Measurements from ENCODE around the gene CYBA.

Gene CYBA

DNA sequence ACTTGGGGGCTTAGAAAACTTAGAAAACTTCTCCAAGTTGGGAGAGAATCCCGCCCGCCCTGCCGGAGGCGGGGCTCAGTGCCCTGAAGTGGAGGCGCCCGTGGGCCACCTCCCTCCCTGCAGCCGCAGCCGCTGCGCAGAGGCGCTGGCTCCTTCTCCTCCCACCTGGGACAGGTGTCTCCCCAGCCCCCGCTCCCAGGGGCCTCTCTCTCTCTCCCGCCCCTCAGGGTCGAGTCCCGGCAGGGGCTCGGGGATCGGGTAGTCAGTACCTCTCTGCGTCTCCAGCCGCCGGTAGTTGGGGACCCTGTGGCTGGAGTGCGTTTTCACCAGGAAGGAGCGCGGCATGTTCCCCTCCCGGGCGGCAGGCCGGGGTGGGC lies 35.2 kb upstream of the CYBA start:
- peak overlapping the region; percentile 59 for H3K4me3 ChIP-seq (ENCODE audit: low read depth, low read length)
- no peaks in the 10 kb centered on the region for H3K36me3 ChIP-seq (ENCODE audit: control insufficient read depth, insufficient read depth, low read length)
- H3K4me1 ChIP-seq (ENCODE audit: control insufficient read depth, insufficient read depth, low read length) = peaks cover 22% of the 10 kb centered on the region
- no peak overlapping the region for H3K27ac ChIP-seq (ENCODE audit: low read depth, low read length)
- peaks cover 68% of the 10 kb centered on the region for H3K27me3 ChIP-seq (ENCODE audit: control insufficient read depth, insufficient read depth, low read length)
- peak overlapping the region; percentile 23 for H3K9ac ChIP-seq (ENCODE audit: low read length)
- H3K9me3 ChIP-seq (ENCODE audit: control insufficient read depth, insufficient read depth, low read depth, low read length) = no peaks in the 10 kb centered on the region

- peak overlapping the region; percentile 59 for H3K4me3 ChIP-seq (ENCODE audit: low read depth, low read length)
- no peak overlapping the region for H3K27ac ChIP-seq (ENCODE audit: low read depth, low read length)
- no peaks in the 10 kb centered on the region for H3K9me3 ChIP-seq (ENCODE audit: control insufficient read depth, insufficient read depth, low read depth, low read length)
- peak overlapping the region; percentile 25 for H3K9ac ChIP-seq (ENCODE audit: low read length)
- H3K36me3 ChIP-seq (ENCODE audit: control insufficient read depth, insufficient read depth, low read length) = no peaks in the 10 kb centered on the region
- H3K4me1 ChIP-seq (ENCODE audit: control insufficient read depth, insufficient read depth, low read length) = peaks cover 22% of the 10 kb centered on the region
- peaks cover 62% of the 10 kb centered on the region for H3K27me3 ChIP-seq (ENCODE audit: control insufficient read depth, insufficient read depth, low read length)
These were observed 34.6 kb upstream of the CYBA start for GRCh38 chr16:88685156-88686061.

DNA sequence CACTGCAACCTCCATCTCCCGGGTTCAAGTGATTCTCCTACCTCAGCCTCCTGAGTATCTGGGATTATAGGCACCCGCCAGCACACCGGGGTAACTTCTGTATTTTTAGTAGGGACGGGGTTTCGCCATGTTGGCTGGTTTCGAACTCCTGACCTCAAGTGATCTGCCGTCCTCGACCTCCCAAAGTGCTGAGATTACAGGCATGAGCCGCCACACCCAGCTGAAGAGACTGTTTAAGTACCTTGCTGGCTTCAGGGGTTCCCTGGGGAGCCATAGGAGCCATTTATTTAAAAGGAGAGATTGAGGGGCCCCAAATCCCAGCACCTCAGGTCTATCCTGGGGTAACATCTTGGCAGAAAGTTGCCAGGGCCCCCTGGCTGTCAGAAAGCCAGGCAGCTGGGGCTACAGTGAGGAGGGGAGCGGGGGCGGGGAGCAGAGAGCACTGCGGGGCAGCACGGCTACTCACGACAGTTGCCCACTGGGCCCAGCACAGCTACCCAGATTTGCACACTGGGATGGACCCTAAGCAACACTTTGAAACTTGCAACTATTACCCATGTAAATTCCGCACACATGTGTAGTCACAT lies 33.8 kb upstream of the CYBA start:
- Histone ChIP-seq H3K9ac (ENCODE audit: low read length) (no peak overlapping the region), H3K27me3 (ENCODE audit: control insufficient read depth, insufficient read depth, low read length) (peaks cover 59% of the 10 kb centered on the region), H3K4me3 (ENCODE audit: low read depth, low read length) (peak overlapping the region; percentile 59; the same call in 1 of the 2 replicates), H3K27ac (ENCODE audit: low read depth, low read length) (no peak overlapping the region), H3K9me3 (ENCODE audit: control insufficient read depth, insufficient read depth, low read depth, low read length) (no peaks in the 10 kb centered on the region), H3K36me3 (ENCODE audit: control insufficient read depth, insufficient read depth, low read length) (no peaks in the 10 kb centered on the region), H3K4me1 (ENCODE audit: control insufficient read depth, insufficient read depth, low read length) (peaks cover 22% of the 10 kb centered on the region)

DNA sequence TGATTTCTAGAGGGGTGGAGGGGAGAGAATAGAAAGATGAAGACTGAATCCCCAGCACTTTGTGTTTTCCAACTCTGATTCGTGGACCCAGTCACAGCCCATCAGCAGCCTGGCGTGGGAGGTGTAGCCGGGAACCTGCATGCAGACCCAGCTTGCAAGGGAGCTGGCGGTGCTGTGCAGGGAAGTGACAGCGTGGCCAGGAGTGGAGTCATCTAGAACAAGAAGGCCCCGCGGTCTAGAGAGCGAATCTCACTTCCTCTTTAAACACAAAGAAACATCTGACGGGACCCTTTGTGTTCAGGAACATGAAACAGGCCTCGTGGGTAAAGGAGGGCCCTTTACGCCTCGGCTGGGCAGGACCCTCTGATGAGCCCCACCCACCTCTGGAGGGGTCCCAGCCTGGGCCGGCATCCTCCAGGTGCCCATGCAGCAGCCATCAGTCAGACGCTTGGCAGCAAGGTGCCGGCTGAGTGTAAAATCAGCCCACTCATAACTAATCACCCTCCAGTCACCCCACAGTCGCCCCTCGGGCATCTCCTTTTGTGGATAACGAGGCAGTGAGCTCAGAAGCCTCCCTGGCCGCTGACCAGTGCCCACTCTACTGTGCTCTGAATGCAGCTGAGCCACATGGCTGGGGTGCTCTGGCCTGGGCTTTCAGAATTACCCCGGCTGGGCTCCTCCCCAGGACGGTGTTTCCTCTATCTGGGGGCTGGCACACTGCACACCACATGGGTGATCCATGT lies 31.0 kb upstream of the CYBA start:
- Histone ChIP-seq H3K4me3 (ENCODE audit: low read depth, low read length) (no peak overlapping the region), H3K27me3 (ENCODE audit: control insufficient read depth, insufficient read depth, low read length) (peaks cover 32% of the 10 kb centered on the region), H3K4me1 (ENCODE audit: control insufficient read depth, insufficient read depth, low read length) (peaks cover 13% of the 10 kb centered on the region), H3K27ac (ENCODE audit: low read depth, low read length) (no peak overlapping the region), H3K36me3 (ENCODE audit: control insufficient read depth, insufficient read depth, low read length) (no peaks in the 10 kb centered on the region), H3K9ac (ENCODE audit: low read length) (no peak overlapping the region), H3K9me3 (ENCODE audit: control insufficient read depth, insufficient read depth, low read depth, low read length) (no peaks in the 10 kb centered on the region)

DNA sequence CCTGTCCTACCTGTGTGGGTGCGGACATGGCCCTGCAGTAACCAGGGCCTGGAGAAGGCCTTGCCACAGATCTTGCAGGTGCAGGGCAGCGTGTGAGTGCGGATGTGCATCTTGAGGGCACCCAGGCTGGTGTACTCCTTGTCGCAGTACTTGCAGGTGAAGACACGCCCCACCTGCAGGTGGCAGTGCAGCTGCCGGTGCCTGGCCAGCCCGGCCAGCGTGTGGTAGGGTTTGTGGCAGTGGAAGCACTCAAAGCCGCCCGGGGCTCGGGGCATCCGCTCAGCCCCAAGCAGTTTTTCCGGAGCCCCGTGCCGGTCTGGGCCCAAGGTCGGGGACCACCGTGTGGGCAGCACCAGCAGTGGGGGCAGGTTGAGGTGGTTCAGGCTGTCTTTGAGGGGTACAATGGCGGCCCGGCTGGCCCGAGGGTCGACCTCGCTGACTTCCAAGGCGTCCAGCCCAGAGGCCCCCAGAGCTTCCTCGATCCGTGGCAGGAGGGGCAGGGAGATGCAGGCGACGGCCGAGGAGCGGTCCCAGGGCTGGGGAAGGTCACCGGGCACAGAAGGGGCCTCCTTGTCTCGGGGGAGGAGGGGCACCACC lies 30.3 kb upstream of the CYBA start:
- Histone ChIP-seq H3K4me1 (ENCODE audit: control insufficient read depth, insufficient read depth, low read length) (peaks cover 13% of the 10 kb centered on the region), H3K9ac (ENCODE audit: low read length) (no peak overlapping the region), H3K27ac (ENCODE audit: low read depth, low read length) (no peak overlapping the region), H3K4me3 (ENCODE audit: low read depth, low read length) (no peak overlapping the region), H3K36me3 (ENCODE audit: control insufficient read depth, insufficient read depth, low read length) (no peaks in the 10 kb centered on the region), H3K9me3 (ENCODE audit: control insufficient read depth, insufficient read depth, low read depth, low read length) (no peaks in the 10 kb centered on the region), H3K27me3 (ENCODE audit: control insufficient read depth, insufficient read depth, low read length) (peaks cover 27% of the 10 kb centered on the region)

- H3K27me3 ChIP-seq (ENCODE audit: control insufficient read depth, insufficient read depth, low read length) = peaks cover 22% of the 10 kb centered on the region
- no peak overlapping the region for H3K4me3 ChIP-seq (ENCODE audit: low read depth, low read length)
- 0 out of 2 replicates have a peak, but pooled peaks cover 2% of the 10 kb centered on the region for H3K36me3 ChIP-seq (ENCODE audit: control insufficient read depth, insufficient read depth, low read length)
- H3K9ac ChIP-seq (ENCODE audit: low read length) = no peak overlapping the region
- peaks cover 13% of the 10 kb centered on the region for H3K4me1 ChIP-seq (ENCODE audit: control insufficient read depth, insufficient read depth, low read length)
- H3K9me3 ChIP-seq (ENCODE audit: control insufficient read depth, insufficient read depth, low read depth, low read length) = no peaks in the 10 kb centered on the region
- no peak overlapping the region for H3K27ac ChIP-seq (ENCODE audit: low read depth, low read length)
These were observed 29.8 kb upstream of the CYBA start for GRCh38 chr16:88680554-88681083.

- Histone ChIP-seq H3K36me3 (ENCODE audit: control insufficient read depth, insufficient read depth, low read length) (peaks cover 11% of the 10 kb centered on the region; the same call in 1 of the 2 replicates), H3K4me3 (ENCODE audit: low read depth, low read length) (no peak overlapping the region), H3K27ac (ENCODE audit: low read depth, low read length) (no peak overlapping the region), H3K9ac (ENCODE audit: low read length) (no peak overlapping the region), H3K27me3 (ENCODE audit: control insufficient read depth, insufficient read depth, low read length) (peaks cover under 1% of the 10 kb centered on the region; the same call in 1 of the 2 replicates), H3K9me3 (ENCODE audit: control insufficient read depth, insufficient read depth, low read depth, low read length) (no peaks in the 10 kb centered on the region), H3K4me1 (ENCODE audit: control insufficient read depth, insufficient read depth, low read length) (peaks cover 5% of the 10 kb centered on the region; the same call in 1 of the 2 replicates)
These were observed 27.5 kb upstream of the CYBA start for GRCh38 chr16:88678224-88678979.

DNA sequence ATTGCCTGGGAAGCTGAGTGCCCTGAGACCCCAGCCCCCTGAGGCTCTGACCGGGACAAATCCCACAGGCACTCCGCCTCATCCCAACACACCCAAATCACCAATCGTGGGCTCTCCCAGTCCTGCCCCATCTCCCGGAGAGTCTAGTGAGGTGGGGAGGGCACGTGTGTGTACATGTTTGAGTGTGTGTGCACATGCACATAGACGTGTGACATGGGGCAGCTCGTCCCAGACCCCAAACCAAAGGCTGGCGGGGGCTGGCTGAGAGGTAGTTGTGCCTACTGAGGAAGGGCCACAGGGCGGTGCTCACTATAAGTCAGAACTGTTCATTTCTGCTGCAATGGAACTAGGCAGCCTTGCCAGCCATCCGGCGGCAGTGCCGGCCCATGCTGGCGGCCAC lies 26.9 kb upstream of the CYBA start:
- H3K27ac ChIP-seq (ENCODE audit: low read depth, low read length) = no peak overlapping the region
- no peaks in the 10 kb centered on the region; the same call in 1 of the 2 replicates for H3K27me3 ChIP-seq (ENCODE audit: control insufficient read depth, insufficient read depth, low read length)
- peaks cover 11% of the 10 kb centered on the region; the same call in 1 of the 2 replicates for H3K36me3 ChIP-seq (ENCODE audit: control insufficient read depth, insufficient read depth, low read length)
- H3K9me3 ChIP-seq (ENCODE audit: control insufficient read depth, insufficient read depth, low read depth, low read length) = no peaks in the 10 kb centered on the region
- H3K4me3 ChIP-seq (ENCODE audit: low read depth, low read length) = no peak overlapping the region
- peaks cover 5% of the 10 kb centered on the region; the same call in 1 of the 2 replicates for H3K4me1 ChIP-seq (ENCODE audit: control insufficient read depth, insufficient read depth, low read length)
- no peak overlapping the region for H3K9ac ChIP-seq (ENCODE audit: low read length)

DNA sequence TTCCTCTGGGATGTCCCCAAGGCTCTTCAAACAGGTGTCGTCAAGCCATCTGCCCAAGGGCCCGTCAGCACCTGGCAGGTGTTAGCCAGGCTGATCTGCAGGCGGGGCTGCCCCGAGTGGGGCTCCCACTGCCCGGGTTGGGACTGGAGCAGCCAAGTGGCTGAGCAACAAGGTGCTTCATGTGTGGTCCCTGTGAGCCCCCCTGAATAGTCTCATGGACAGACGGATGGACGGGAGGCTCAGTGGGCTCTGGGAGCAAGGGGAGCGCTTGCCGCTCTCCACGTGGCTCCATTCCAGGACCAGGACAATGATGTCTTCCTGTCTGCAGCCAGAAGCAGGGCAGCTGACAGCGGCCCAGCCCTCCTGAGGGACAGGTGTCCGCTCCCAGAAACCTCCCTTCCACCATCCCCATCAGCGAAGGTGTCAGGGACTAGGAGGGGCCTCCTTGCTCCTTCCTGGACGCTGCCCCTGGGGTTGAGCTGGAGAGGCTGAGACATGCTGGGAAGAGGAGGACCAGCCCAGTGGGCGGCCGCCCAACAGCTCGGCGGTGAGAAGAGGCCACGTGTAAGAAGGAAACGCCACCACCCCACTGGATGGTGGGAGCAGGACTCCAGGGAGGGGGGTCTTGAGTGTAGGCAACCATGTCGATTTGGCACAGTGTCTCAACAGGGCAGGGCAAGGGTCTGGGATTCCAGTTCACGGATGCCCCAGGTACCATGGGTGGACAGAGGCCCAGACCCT lies 25.8 kb upstream of the CYBA start:
- Histone ChIP-seq H3K9me3 (ENCODE audit: control insufficient read depth, insufficient read depth, low read depth, low read length) (no peaks in the 10 kb centered on the region), H3K27ac (ENCODE audit: low read depth, low read length) (no peak overlapping the region)

More for the DNA sequence above, 25.8 kb upstream of the CYBA start:
- Histone ChIP-seq H3K27me3 (ENCODE audit: control insufficient read depth, insufficient read depth, low read length) (no peaks in the 10 kb centered on the region; the same call in 1 of the 2 replicates), H3K9ac (ENCODE audit: low read length) (no peak overlapping the region), H3K36me3 (ENCODE audit: control insufficient read depth, insufficient read depth, low read length) (peaks cover 11% of the 10 kb centered on the region; the same call in 1 of the 2 replicates), H3K4me3 (ENCODE audit: low read depth, low read length) (no peak overlapping the region), H3K4me1 (ENCODE audit: control insufficient read depth, insufficient read depth, low read length) (peaks cover 7% of the 10 kb centered on the region; the same call in 1 of the 2 replicates)

Measured in HUES6 (cell line).